Measurements from ENCODE around the gene APEH.

APEH gene

GRCh38 chr3:49661281-49661680 lies 12.9 kb upstream of the APEH start:
- ChIA-PET CTCF (no interaction called here), POLR2A (no interaction called here)
- Histone ChIP-seq H3K4me1 (ENCODE audit: control insufficient read depth, insufficient read depth, low read length) (no peaks in the 10 kb centered on the region), H3K36me3 (ENCODE audit: control insufficient read depth in 2 of 2, insufficient read depth in 1 of 2, low read length in 2 of 2) (no peaks in the 10 kb centered on the region), H3K9me3 (ENCODE audit: control insufficient read depth, insufficient read depth, low read depth, low read length) (no peaks in the 10 kb centered on the region), H3K27ac (ENCODE audit: extremely low read depth, low read depth, low read length) (no peak overlapping the region), H3K4me3 (ENCODE audit: low read depth, low read length) (no peak overlapping the region)
- TF ChIP-seq REST (tag by site-specific recombination; IDR thresholded peaks at IDR 0.05) (peak; percentile 37; the same call in 1 of the 2 replicates), ZBTB20 (tag by site-specific recombination; IDR thresholded peaks at IDR 0.05) (no peak)

GRCh38 chr3:49662021-49662420 lies 12.1 kb upstream of the APEH start:
- Histone ChIP-seq H3K4me3 (ENCODE audit: low read depth, low read length) (no peak overlapping the region), H3K4me1 (ENCODE audit: control insufficient read depth, insufficient read depth, low read length) (no peaks in the 10 kb centered on the region), H3K9me3 (ENCODE audit: control insufficient read depth, insufficient read depth, low read depth, low read length) (no peaks in the 10 kb centered on the region), H3K27ac (ENCODE audit: extremely low read depth, low read depth, low read length) (no peak overlapping the region), H3K36me3 (ENCODE audit: control insufficient read depth in 2 of 2, insufficient read depth in 1 of 2, low read length in 2 of 2) (no peaks in the 10 kb centered on the region)
- TF ChIP-seq ZNF792 (tag by site-specific recombination; IDR thresholded peaks at IDR 0.05): no peak
- TF ChIP-seq PRDM6 (tag by site-specific recombination; IDR thresholded peaks at IDR 0.05): no peak
- ChIA-PET CTCF (interaction anchor here (0.7 kb wide), 1 partner anchor 61 kb away, joined by 3 read pairs; no protein-coding TSS in a partner anchor), POLR2A (no interaction called here)

- Histone ChIP-seq H3K27ac (ENCODE audit: extremely low read depth, low read depth, low read length) (no peak overlapping the region), H3K4me1 (ENCODE audit: control insufficient read depth, insufficient read depth, low read length) (no peaks in the 10 kb centered on the region), H3K9me3 (ENCODE audit: control insufficient read depth, insufficient read depth, low read depth, low read length) (no peaks in the 10 kb centered on the region), H3K36me3 (ENCODE audit: control insufficient read depth in 2 of 2, insufficient read depth in 1 of 2, low read length in 2 of 2) (no peaks in the 10 kb centered on the region), H3K4me3 (ENCODE audit: low read depth, low read length) (no peak overlapping the region)
- ChIA-PET POLR2A (no interaction called here), CTCF (interaction anchor here (0.9 kb wide), 1 partner anchor 12 kb away, joined by 3 read pairs; no protein-coding TSS in a partner anchor)
- TF ChIP-seq MZF1 (tag by site-specific recombination; IDR thresholded peaks at IDR 0.05; ENCODE audit: borderline replicate concordance): no peak
- no peak for TF ChIP-seq PRDM1 (tag by site-specific recombination; IDR thresholded peaks at IDR 0.05)
- TF ChIP-seq ZNF423 (tag by site-specific recombination; IDR thresholded peaks at IDR 0.05): no peak
- no peak for TF ChIP-seq ZNF621 (tag by site-specific recombination; IDR thresholded peaks at IDR 0.05)
- no peak for TF ChIP-seq ZNF24 (tag by site-specific recombination; IDR thresholded peaks at IDR 0.05)
- TF ChIP-seq ZNF654 (tag by site-specific recombination; IDR thresholded peaks at IDR 0.05; ENCODE audit: low read depth): no peak
- no peak for TF ChIP-seq SCRT1 (tag by site-specific recombination; IDR thresholded peaks at IDR 0.05; ENCODE audit: borderline replicate concordance)
- no peak for TF ChIP-seq ZNF664 (tag by site-specific recombination; IDR thresholded peaks at IDR 0.05)
- TF ChIP-seq ZNF292 (tag by site-specific recombination; IDR thresholded peaks at IDR 0.05; ENCODE audit: borderline replicate concordance, low read depth): no peak
- no peak for TF ChIP-seq ZNF449 (tag by site-specific recombination; IDR thresholded peaks at IDR 0.05)
- TF ChIP-seq ZNF426 (tag by site-specific recombination; IDR thresholded peaks at IDR 0.05): no peak
- TF ChIP-seq PRDM2 (tag by site-specific recombination; IDR thresholded peaks at IDR 0.05; ENCODE audit: borderline replicate concordance): no peak
- no peak for TF ChIP-seq REPIN1 (tag by site-specific recombination; IDR thresholded peaks at IDR 0.05; ENCODE audit: low read depth)
- TF ChIP-seq ZNF561 (tag by site-specific recombination; IDR thresholded peaks at IDR 0.05; ENCODE audit: borderline replicate concordance): no peak
Observed at GRCh38 chr3:49662720-49663413, 11.3 kb upstream of the APEH start.
